A673 (cell line): ENCODE measurements around the gene HTR2C.

Experiments used
- CTCF ChIP-seq: fragments of 300-800, 200-600 bp; sonication (generic); conservative IDR thresholded peaks from 2 replicates; pipeline ENCODE4 v1.5.1; 2017; ENCODE audit warnings: low read depth, mild to moderate bottlenecking, antibody characterized with exemption, low read length, moderate library complexity, mixed read lengths
- EZH2 ChIP-seq: fragments of 200-600 bp; sonication (generic); IDR thresholded peaks from 2 replicates; pipeline ENCODE4 v1.6.1; 2017; ENCODE audit warnings: borderline replicate concordance, low read depth, mild to moderate bottlenecking, mixed read lengths, antibody characterized with exemption, low read length; ENCODE audit not compliant: poor library complexity, severe bottlenecking

- TF ChIP-seq CTCF, result no peak
- no peak for TF ChIP-seq EZH2
Measured at GRCh38 chrX:114583646-114584374, at the start of gene HTR2C.
